ENCODE results near the gene ORC1. TPM values are rescaled to one million over a fixed set of nuclear protein-coding genes. Genes with fewer than 3 reads are reported as not detected.

Gene ORC1
- total RNA-seq, 1 donor from 2014 or later = 0.38 TPM

GRCh38 chr1:52346653-52347052 is 57.6 kb downstream of the ORC1 start:
- peak; percentile 83 for ATAC-seq
- DNase-seq (ENCODE audit: low spot score) = peak; percentile 79

GRCh38 chr1:52345252-52345651 is 59.0 kb downstream of the ORC1 start:
- ATAC-seq = peak; percentile 77
- no peak for DNase-seq (ENCODE audit: low spot score)

GRCh38 chr1:52343979-52344378 is 60.2 kb downstream of the ORC1 start:
- ATAC-seq (peak; percentile 21), DNase-seq (ENCODE audit: low spot score) (no peak)

- ATAC-seq = no peak
- no peak for DNase-seq (ENCODE audit: low spot score)
Observed at GRCh38 chr1:52341655-52342260, 62.5 kb downstream of the ORC1 start.

- no peak for ATAC-seq
- no peak for DNase-seq (ENCODE audit: low spot score)
Observed at GRCh38 chr1:52337439-52337838, 66.8 kb downstream of the ORC1 start.

GRCh38 chr1:52334906-52335528 is 69.2 kb downstream of the ORC1 start:
- DNase-seq (ENCODE audit: low spot score) (no peak), ATAC-seq (no peak)

GRCh38 chr1:52332411-52332810 is 71.8 kb downstream of the ORC1 start:
- no peak for DNase-seq (ENCODE audit: low spot score)
- no peak for ATAC-seq

GRCh38 chr1:52328615-52329014 is 75.6 kb downstream of the ORC1 start:
- no peak for ATAC-seq
- no peak for DNase-seq (ENCODE audit: low spot score)

- ATAC-seq (no peak), DNase-seq (ENCODE audit: low spot score) (no peak)
Observed at GRCh38 chr1:52325786-52326185, 78.4 kb downstream of the ORC1 start.

GRCh38 chr1:52323731-52324130 is 80.5 kb downstream of the ORC1 start:
- ATAC-seq (no peak), DNase-seq (ENCODE audit: low spot score) (no peak)

Other genes starting within 250 kb of the ORC1 start
- 14.5 TPM for gene CC2D1B, start 38.2 kb downstream of the ORC1 start, total RNA-seq
- 11.8 TPM for gene PRPF38A, start 179 bp upstream of the ORC1 start, total RNA-seq
- 22.5 TPM for gene TUT4, start 148.7 kb upstream of the ORC1 start, total RNA-seq
- 2.1 TPM for gene GPX7, start 197.9 kb upstream of the ORC1 start, total RNA-seq
- gene SHISAL2A, start 228.7 kb upstream of the ORC1 start, total RNA-seq = 0.23 TPM